Measurements from ENCODE around the gene MAML3.

GRCh38 chr4:140168474-140168873 lies 14.5 kb upstream of the MAML3 start:
- TF ChIP-seq CTCF (IDR thresholded peaks at IDR 0.05), result no peak
- TF ChIP-seq POLR2A (IDR thresholded peaks at IDR 0.05), result no peak

Measured in uterus (tissue), 2 donors.